ENCODE data around the gene PTPRG.
A peak's percentile ranks its signal among the peaks of the same experiment; 100 is the strongest.

Gene PTPRG

GRCh38 chr3:61727435-61727834, 166.1 kb downstream of the PTPRG start:
- Histone ChIP-seq H3K4me1 (ENCODE audit: insufficient read depth, low read length) (peaks cover 49% of the 10 kb centered on the region), H3K9me3 (ENCODE audit: insufficient read depth, low read depth, low read length) (no peaks in the 10 kb centered on the region), H3K27me3 (ENCODE audit: insufficient read depth, low read length) (no peaks in the 10 kb centered on the region), H3K9ac (ENCODE audit: low read depth, low read length) (no peak overlapping the region), H3K27ac (ENCODE audit: low read depth, low read length) (no peak overlapping the region), H3K4me3 (ENCODE audit: low read length) (no peak overlapping the region), H3K36me3 (ENCODE audit: insufficient read depth, low read length) (no peaks in the 10 kb centered on the region)
- WGBS, result 97% methylated on average over 5 of the region's 5 CpGs

GRCh38 chr3:61729038-61729634, 167.8 kb downstream of the PTPRG start:
- Histone ChIP-seq H3K27ac (ENCODE audit: low read depth, low read length) (no peak overlapping the region), H3K27me3 (ENCODE audit: insufficient read depth, low read length) (no peaks in the 10 kb centered on the region), H3K9me3 (ENCODE audit: insufficient read depth, low read depth, low read length) (no peaks in the 10 kb centered on the region), H3K9ac (ENCODE audit: low read depth, low read length) (no peak overlapping the region), H3K4me1 (ENCODE audit: insufficient read depth, low read length) (peaks cover 55% of the 10 kb centered on the region), H3K36me3 (ENCODE audit: insufficient read depth, low read length) (no peaks in the 10 kb centered on the region), H3K4me3 (ENCODE audit: low read length) (no peak overlapping the region)
- 90% methylated on average over 4 of the region's 6 CpGs for WGBS

GRCh38 chr3:61730056-61730455, 168.7 kb downstream of the PTPRG start:
- Histone ChIP-seq H3K4me3 (ENCODE audit: low read length) (no peak overlapping the region), H3K4me1 (ENCODE audit: insufficient read depth, low read length) (peaks cover 51% of the 10 kb centered on the region), H3K27me3 (ENCODE audit: insufficient read depth, low read length) (no peaks in the 10 kb centered on the region), H3K9me3 (ENCODE audit: insufficient read depth, low read depth, low read length) (no peaks in the 10 kb centered on the region), H3K36me3 (ENCODE audit: insufficient read depth, low read length) (no peaks in the 10 kb centered on the region), H3K27ac (ENCODE audit: low read depth, low read length) (no peak overlapping the region), H3K9ac (ENCODE audit: low read depth, low read length) (no peak overlapping the region)
- WGBS, result 74% methylated on average over 4 of the region's 4 CpGs

DNA sequence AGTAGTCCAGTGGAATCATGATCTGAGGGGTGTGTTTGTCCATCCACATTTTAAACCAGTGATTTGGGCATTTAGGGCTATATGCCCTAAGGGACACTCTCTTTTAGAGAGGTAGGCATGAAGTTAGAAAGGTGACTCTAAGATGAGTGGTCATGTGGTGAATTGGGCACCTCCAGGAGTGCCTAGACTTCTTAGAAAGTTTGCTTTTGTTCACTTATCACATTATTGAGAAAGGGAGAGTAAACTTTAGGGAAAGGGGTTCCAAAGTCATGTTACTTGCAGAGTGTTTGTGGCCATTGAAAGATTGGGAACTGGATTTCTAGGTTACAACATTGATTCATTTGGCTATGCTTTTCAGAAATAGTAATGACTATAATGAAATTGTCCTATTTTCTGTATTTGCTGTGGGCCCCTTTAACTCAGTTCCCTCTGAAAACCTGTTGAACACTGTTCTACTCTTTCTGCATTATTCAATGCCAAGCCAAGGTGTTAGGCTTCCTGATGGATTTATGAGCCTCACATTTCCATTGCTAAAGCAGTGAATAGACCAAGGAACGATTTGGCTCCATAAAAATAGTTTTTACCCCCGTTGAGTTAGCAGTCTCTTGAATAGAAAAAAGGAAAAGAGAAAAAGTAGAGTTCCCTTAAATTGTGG, 169.3 kb downstream of the PTPRG start:
- Histone ChIP-seq H3K27ac (ENCODE audit: low read depth, low read length) (no peak overlapping the region), H3K4me1 (ENCODE audit: insufficient read depth, low read length) (peaks cover 51% of the 10 kb centered on the region), H3K9ac (ENCODE audit: low read depth, low read length) (no peak overlapping the region), H3K27me3 (ENCODE audit: insufficient read depth, low read length) (no peaks in the 10 kb centered on the region), H3K9me3 (ENCODE audit: insufficient read depth, low read depth, low read length) (no peaks in the 10 kb centered on the region), H3K4me3 (ENCODE audit: low read length) (no peak overlapping the region), H3K36me3 (ENCODE audit: insufficient read depth, low read length) (no peaks in the 10 kb centered on the region)
- 59% methylated on average over 2 of the region's 2 CpGs for WGBS

DNA sequence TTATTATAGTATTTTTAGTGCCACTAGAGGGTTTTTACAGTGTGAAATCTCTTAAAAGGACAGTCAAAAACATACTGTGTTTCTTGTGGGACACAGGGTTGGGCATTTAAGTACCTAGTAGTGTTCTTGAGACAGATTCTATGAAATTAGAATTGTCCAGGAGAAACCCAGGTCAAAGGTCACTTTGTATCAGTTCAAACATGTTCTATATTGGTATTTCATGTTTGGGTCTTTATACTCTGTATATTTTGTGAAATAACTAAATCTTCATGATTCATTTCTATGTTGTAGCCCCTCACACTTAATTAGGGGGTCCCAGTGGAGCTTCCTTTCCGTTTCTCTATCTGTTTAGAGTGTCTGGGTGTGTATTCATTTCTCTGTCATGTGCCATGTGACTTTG, 171.6 kb downstream of the PTPRG start:
- Histone ChIP-seq H3K4me1 (ENCODE audit: insufficient read depth, low read length) (peaks cover 42% of the 10 kb centered on the region), H3K27ac (ENCODE audit: low read depth, low read length) (no peak overlapping the region)
- WGBS, result 94% methylated on average over 1 of the region's 1 CpG

DNA sequence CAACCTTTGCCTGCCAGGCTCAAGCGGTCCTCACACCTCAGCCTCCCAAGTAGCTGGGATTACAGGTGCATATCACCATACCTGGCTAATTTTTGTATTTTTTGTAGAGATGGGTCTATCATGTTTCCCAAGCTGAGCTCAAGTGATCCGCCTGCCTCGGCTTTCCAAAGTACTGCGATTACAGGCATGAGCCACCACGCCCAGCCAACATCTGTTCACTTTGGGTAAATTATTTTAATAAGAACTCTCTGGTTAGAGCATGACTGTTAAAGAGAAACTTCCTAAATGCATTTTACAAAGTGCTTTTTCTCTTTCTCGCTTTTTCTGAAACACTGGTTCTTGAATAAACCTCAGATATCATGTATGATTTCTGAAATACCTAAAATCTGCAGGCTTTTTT, 172.5 kb downstream of the PTPRG start:
- 94% methylated on average over 6 of the region's 6 CpGs for WGBS
- no peak overlapping the region for H3K9ac ChIP-seq (ENCODE audit: low read depth, low read length)
- H3K27ac ChIP-seq (ENCODE audit: low read depth, low read length), result no peak overlapping the region
- H3K4me3 ChIP-seq (ENCODE audit: low read length), result no peak overlapping the region
- H3K9me3 ChIP-seq (ENCODE audit: insufficient read depth, low read depth, low read length), result no peaks in the 10 kb centered on the region
- no peaks in the 10 kb centered on the region for H3K27me3 ChIP-seq (ENCODE audit: insufficient read depth, low read length)
- H3K36me3 ChIP-seq (ENCODE audit: insufficient read depth, low read length), result 0 out of 2 replicates have a peak, but pooled peaks cover 3% of the 10 kb centered on the region
- peaks cover 39% of the 10 kb centered on the region for H3K4me1 ChIP-seq (ENCODE audit: insufficient read depth, low read length)

More for the DNA sequence above, 171.6 kb downstream of the PTPRG start:
- H3K9ac ChIP-seq (ENCODE audit: low read depth, low read length), result no peak overlapping the region
- H3K9me3 ChIP-seq (ENCODE audit: insufficient read depth, low read depth, low read length), result no peaks in the 10 kb centered on the region
- H3K27me3 ChIP-seq (ENCODE audit: insufficient read depth, low read length), result no peaks in the 10 kb centered on the region
- no peak overlapping the region for H3K4me3 ChIP-seq (ENCODE audit: low read length)
- H3K36me3 ChIP-seq (ENCODE audit: insufficient read depth, low read length), result 0 out of 2 replicates have a peak, but pooled peaks cover 3% of the 10 kb centered on the region

DNA sequence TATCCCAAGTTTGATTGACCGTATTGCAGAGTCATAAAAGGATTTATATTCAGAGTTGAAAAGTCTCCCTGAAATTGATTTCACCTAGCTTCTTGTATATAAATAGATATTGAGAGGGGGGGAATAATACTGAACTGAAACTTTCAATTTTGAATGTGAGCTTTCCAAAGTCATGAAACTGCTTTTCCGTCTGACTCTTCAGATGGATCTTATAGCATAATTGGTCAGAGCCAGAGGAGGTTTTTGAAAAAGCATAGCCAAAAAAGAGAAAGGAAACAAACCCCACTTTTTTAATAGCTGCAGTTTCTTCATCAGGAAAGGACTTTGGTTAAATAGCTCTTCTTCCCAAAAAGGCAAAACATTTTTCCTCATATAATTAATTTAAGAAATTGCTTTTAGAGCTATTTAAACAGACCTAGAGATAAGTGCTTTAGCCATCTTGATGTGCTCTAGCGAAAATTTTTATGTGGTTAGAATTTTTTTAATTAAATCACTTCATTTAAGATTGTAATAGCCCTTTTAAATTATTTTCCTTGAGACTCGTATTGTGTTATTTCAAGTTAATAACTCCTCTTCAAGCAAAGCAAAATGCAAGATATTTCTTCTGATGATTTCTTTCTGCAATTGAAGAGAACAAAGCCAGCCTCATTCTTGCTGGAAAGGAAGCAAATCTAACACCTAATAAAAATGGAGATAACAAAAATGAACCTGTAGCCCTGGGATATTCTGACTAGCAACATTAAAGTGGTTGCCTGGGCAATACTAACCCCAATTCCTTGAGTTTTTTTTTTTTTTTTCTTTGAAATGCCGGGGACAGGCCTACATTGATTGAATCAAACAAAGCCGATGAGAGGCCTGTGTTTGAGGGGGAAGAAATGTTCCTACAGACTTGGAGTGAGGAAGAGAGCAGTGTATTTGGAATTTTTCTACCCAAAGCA, 173.6 kb downstream of the PTPRG start:
- H3K27ac ChIP-seq (ENCODE audit: low read depth, low read length), result 0 out of 2 replicates have a peak overlapping the region, but pooled peaks have one; percentile 16
- H3K27me3 ChIP-seq (ENCODE audit: insufficient read depth, low read length), result no peaks in the 10 kb centered on the region
- H3K4me3 ChIP-seq (ENCODE audit: low read length), result no peak overlapping the region
- 67% methylated on average over 5 of the region's 6 CpGs for WGBS
- 0 out of 2 replicates have a peak, but pooled peaks cover 3% of the 10 kb centered on the region for H3K36me3 ChIP-seq (ENCODE audit: insufficient read depth, low read length)
- no peak overlapping the region; the same call in 1 of the 2 replicates for H3K9ac ChIP-seq (ENCODE audit: low read depth, low read length)
- no peaks in the 10 kb centered on the region for H3K9me3 ChIP-seq (ENCODE audit: insufficient read depth, low read depth, low read length)
- peaks cover 35% of the 10 kb centered on the region for H3K4me1 ChIP-seq (ENCODE audit: insufficient read depth, low read length)

- 96% methylated on average over 4 of the region's 5 CpGs for WGBS
- H3K36me3 ChIP-seq (ENCODE audit: insufficient read depth, low read length), result peaks cover 6% of the 10 kb centered on the region; the same call in 1 of the 2 replicates
- H3K9me3 ChIP-seq (ENCODE audit: insufficient read depth, low read depth, low read length), result no peaks in the 10 kb centered on the region
- H3K9ac ChIP-seq (ENCODE audit: low read depth, low read length), result no peak overlapping the region
- H3K27me3 ChIP-seq (ENCODE audit: insufficient read depth, low read length), result no peaks in the 10 kb centered on the region
- H3K4me1 ChIP-seq (ENCODE audit: insufficient read depth, low read length), result peaks cover 35% of the 10 kb centered on the region
- H3K27ac ChIP-seq (ENCODE audit: low read depth, low read length), result no peak overlapping the region
- no peak overlapping the region for H3K4me3 ChIP-seq (ENCODE audit: low read length)
Observed at GRCh38 chr3:61736506-61736905, 175.1 kb downstream of the PTPRG start.

DNA sequence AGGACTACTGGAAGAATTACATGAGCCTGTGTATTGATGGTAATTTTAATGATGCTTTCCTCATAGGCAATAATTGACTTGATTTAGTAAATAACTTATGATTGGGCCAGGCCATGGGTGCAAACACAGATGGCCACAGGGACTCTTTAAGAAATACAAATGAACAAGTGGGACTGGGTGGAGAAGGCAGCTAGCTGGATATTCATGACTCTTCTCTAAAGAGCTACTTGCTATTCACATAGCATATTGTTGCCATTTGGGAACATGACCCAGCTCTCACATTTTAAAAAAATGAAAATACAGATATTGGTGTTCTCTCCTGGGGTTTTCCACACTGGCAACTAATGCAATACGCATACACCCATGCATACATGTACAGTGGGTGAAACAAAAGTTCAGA, 178.3 kb downstream of the PTPRG start:
- H3K4me3 ChIP-seq (ENCODE audit: low read length), result no peak overlapping the region
- no peaks in the 10 kb centered on the region for H3K27me3 ChIP-seq (ENCODE audit: insufficient read depth, low read length)
- 100% methylated on average over 1 of the region's 1 CpG for WGBS
- no peak overlapping the region for H3K9ac ChIP-seq (ENCODE audit: low read depth, low read length)
- H3K4me1 ChIP-seq (ENCODE audit: insufficient read depth, low read length), result peaks cover 34% of the 10 kb centered on the region
- no peak overlapping the region for H3K27ac ChIP-seq (ENCODE audit: low read depth, low read length)
- no peaks in the 10 kb centered on the region for H3K9me3 ChIP-seq (ENCODE audit: insufficient read depth, low read depth, low read length)
- H3K36me3 ChIP-seq (ENCODE audit: insufficient read depth, low read length), result peaks cover 8% of the 10 kb centered on the region; the same call in 1 of the 2 replicates

DNA sequence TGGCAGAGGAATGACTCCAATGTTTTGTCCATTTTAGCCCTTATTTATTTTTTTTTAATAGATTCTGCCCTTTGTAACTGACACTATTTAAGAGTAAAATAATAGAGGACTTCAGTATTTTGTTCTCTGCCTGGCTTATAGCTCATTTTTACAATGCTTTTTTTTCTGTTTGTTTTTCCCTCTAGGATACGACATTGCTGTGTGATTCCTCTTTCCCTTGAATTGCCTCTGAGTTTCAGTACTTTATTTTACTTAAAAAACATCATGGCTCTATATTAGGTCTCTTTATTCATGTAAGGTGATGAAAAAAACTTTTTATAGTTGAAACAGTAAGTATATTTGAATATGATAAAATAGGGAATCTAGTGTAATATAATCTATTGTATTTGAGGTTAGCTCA, 179.1 kb downstream of the PTPRG start:
- Histone ChIP-seq H3K4me3 (ENCODE audit: low read length) (no peak overlapping the region), H3K36me3 (ENCODE audit: insufficient read depth, low read length) (peaks cover 8% of the 10 kb centered on the region; the same call in 1 of the 2 replicates)
- 86% methylated on average over 1 of the region's 1 CpG for WGBS

DNA sequence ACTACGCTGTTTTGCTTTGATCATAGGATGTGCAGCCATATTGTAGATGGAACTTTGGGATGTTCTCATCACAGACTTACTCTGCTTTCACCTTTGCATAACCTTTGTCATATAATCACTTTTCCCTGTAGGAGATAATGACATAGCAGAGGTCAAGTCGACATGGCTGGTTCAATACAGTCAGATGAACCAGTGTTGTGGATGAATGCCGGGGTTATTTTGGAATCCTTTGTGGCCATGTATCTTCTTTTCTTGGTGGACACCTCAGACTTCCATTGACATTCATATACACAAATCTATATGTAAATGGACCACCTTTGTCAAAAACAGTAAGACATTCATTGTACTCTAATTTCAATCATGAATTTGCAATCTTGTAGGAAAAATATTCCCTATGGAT, 180.2 kb downstream of the PTPRG start:
- Histone ChIP-seq H3K27ac (ENCODE audit: low read depth, low read length) (no peak overlapping the region), H3K9ac (ENCODE audit: low read depth, low read length) (no peak overlapping the region), H3K27me3 (ENCODE audit: insufficient read depth, low read length) (no peaks in the 10 kb centered on the region), H3K4me3 (ENCODE audit: low read length) (no peak overlapping the region), H3K36me3 (ENCODE audit: insufficient read depth, low read length) (peaks cover 8% of the 10 kb centered on the region; the same call in 1 of the 2 replicates), H3K4me1 (ENCODE audit: insufficient read depth, low read length) (peaks cover 23% of the 10 kb centered on the region), H3K9me3 (ENCODE audit: insufficient read depth, low read depth, low read length) (no peaks in the 10 kb centered on the region)
- WGBS, result 92% methylated on average over 3 of the region's 3 CpGs

More for the DNA sequence above, 179.1 kb downstream of the PTPRG start:
- no peaks in the 10 kb centered on the region for H3K27me3 ChIP-seq (ENCODE audit: insufficient read depth, low read length)
- no peak overlapping the region for H3K9ac ChIP-seq (ENCODE audit: low read depth, low read length)
- no peak overlapping the region for H3K27ac ChIP-seq (ENCODE audit: low read depth, low read length)
- H3K4me1 ChIP-seq (ENCODE audit: insufficient read depth, low read length), result peaks cover 26% of the 10 kb centered on the region
- H3K9me3 ChIP-seq (ENCODE audit: insufficient read depth, low read depth, low read length), result no peaks in the 10 kb centered on the region

Data from HUES64 (cell line).